ENCODE data around the gene TSPAN17. TPM values are rescaled to one million over a fixed set of nuclear protein-coding genes. Genes with fewer than 3 reads are reported as not detected.
"Not testable (repeated sequence)": the region's sequence is repeated elsewhere in the genome, so short reads cannot be mapped to it uniquely, and the experiment has no call there.

Gene TSPAN17
- total RNA-seq, result 10 to 100 TPM; 12.1 to 24.1 (median 15.6) TPM

- intact Hi-C loops (cut with DNase I; ENCODE audit: low total_unique reads), result no loop called here
- H3K4me3 ChIP-seq (ENCODE audit: low read depth, poor library complexity, severe bottlenecking), result peak within 1 kb of the TSS; percentile 62
- WGBS, 2 donors, result 1% methylated on average over 22 to 37 of the region's 63 CpGs
- TF ChIP-seq, protein P1, sequence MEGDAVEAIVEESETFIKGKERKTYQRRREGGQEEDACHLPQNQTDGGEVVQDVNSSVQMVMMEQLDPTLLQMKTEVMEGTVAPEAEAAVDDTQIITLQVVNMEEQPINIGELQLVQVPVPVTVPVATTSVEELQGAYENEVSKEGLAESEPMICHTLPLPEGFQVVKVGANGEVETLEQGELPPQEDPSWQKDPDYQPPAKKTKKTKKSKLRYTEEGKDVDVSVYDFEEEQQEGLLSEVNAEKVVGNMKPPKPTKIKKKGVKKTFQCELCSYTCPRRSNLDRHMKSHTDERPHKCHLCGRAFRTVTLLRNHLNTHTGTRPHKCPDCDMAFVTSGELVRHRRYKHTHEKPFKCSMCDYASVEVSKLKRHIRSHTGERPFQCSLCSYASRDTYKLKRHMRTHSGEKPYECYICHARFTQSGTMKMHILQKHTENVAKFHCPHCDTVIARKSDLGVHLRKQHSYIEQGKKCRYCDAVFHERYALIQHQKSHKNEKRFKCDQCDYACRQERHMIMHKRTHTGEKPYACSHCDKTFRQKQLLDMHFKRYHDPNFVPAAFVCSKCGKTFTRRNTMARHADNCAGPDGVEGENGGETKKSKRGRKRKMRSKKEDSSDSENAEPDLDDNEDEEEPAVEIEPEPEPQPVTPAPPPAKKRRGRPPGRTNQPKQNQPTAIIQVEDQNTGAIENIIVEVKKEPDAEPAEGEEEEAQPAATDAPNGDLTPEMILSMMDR (IDR thresholded peaks at IDR 0.05), result no peak
- no peak for TF ChIP-seq POLR2A (IDR thresholded peaks at IDR 0.05)
- peak; percentile 100 for DNase-seq (ENCODE audit: low spot score in 2 of 2)
Observed at GRCh38 chr5:176647030-176647842, at the start of gene TSPAN17. TSPAN17 (plus strand) TSS chr5:176647484; CDS start chr5:176647616, 132 bp downstream.

GRCh38 chr5:176599749-176600430, 47.4 kb upstream of the TSPAN17 start:
- WGBS, 2 donors, result 83 to 91% methylated on average over 18 to 19 of the region's 19 CpGs
- H3K4me3 ChIP-seq (ENCODE audit: low read depth, poor library complexity, severe bottlenecking); intact Hi-C loops (cut with DNase I; ENCODE audit: low total_unique reads); DNase-seq (ENCODE audit: low spot score in 2 of 2): not testable (repeated sequence)

DNA sequence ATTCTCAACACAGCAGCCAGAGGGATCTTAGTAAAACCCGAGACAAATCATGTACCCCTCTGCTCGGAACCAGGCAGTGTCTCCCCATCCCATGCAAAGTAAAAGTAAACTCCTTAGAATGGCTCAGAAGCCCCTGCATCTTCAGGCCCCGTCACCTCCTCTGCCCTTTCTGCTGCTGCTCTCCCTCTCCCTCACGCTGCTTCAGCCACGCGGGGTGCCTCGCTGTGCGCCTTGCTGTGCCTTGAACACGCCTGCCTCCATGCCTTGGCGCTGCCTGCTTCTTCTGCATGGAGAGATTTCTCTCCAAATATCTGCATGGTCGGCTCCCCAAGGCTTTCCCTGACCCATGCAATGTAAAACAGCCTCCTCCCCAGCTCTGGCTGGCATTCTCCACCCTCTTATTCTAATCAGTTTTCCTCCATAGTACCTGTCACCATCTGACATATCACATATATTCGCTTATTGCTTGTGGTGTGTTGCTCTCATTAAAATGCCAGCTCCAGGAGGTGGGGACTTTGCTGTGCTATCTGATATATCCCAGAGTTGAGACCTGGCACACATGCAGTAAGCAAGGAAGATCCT, 45.3 kb upstream of the TSPAN17 start:
- intact Hi-C loops (cut with DNase I; ENCODE audit: low total_unique reads), result no loop called here
- H3K4me3 ChIP-seq (ENCODE audit: low read depth, poor library complexity, severe bottlenecking), result no peak overlapping the region
- 77% methylated on average over 12 of the region's 12 CpGs for WGBS, 2 donors
- no peak for DNase-seq (ENCODE audit: low spot score in 2 of 2)
- no peak for TF ChIP-seq POLR2A (IDR thresholded peaks at IDR 0.05)
- TF ChIP-seq, protein P1 (IDR thresholded peaks at IDR 0.05), result no peak

- no peak for DNase-seq (ENCODE audit: low spot score in 2 of 2)
- H3K4me3 ChIP-seq (ENCODE audit: low read depth, poor library complexity, severe bottlenecking), result no peak overlapping the region
- 35 to 44% methylated on average over 2 of the region's 2 CpGs for WGBS, 2 donors
- no peak for TF ChIP-seq POLR2A (IDR thresholded peaks at IDR 0.05)
- TF ChIP-seq, protein P1 (IDR thresholded peaks at IDR 0.05), result no peak
- intact Hi-C loops (cut with DNase I; ENCODE audit: low total_unique reads), result no loop called here
Observed at GRCh38 chr5:176603091-176603490, 44.2 kb upstream of the TSPAN17 start.

GRCh38 chr5:176606032-176606431, 41.3 kb upstream of the TSPAN17 start:
- no peak for TF ChIP-seq POLR2A (IDR thresholded peaks at IDR 0.05)
- TF ChIP-seq, protein P1 (IDR thresholded peaks at IDR 0.05), result no peak
- DNase-seq (ENCODE audit: low spot score in 2 of 2), result no peak
- no peak overlapping the region for H3K4me3 ChIP-seq (ENCODE audit: low read depth, poor library complexity, severe bottlenecking)
- 64 to 79% methylated on average over 3 of the region's 3 CpGs for WGBS, 2 donors
- intact Hi-C loops (cut with DNase I; ENCODE audit: low total_unique reads), result no loop called here

DNA sequence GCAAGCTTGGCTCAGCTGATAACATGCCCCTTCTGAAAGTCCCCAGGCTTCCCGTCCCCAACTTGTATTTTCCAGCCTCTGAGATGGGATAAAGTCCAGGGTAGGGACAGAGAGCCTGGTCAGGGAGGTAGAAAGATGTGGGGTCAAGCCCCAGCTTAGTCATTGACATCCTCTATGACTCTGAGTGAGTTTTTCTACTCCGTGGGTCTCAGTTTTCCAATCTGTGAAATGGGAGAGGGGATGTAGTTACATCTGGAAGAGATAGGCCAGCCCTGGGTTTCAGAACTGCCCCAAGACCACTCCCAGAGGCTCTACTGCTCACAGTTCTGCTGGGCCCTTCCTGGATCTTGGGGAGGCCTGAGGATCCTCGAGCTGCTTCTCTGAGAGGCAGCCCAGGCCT, 40.4 kb upstream of the TSPAN17 start:
- WGBS, 2 donors, result 89 to 94% methylated on average over 3 of the region's 3 CpGs

More for the DNA sequence above, 40.4 kb upstream of the TSPAN17 start:
- H3K4me3 ChIP-seq (ENCODE audit: low read depth, poor library complexity, severe bottlenecking), result no peak overlapping the region
- intact Hi-C loops (cut with DNase I; ENCODE audit: low total_unique reads), result no loop called here
- TF ChIP-seq POLR2A (IDR thresholded peaks at IDR 0.05), result no peak
- TF ChIP-seq, protein P1 (IDR thresholded peaks at IDR 0.05), result no peak
- no peak for DNase-seq (ENCODE audit: low spot score in 2 of 2)

All from lower leg skin (tissue), 4 donors.